ENCODE data around the gene ACTR2. TPM values are rescaled to one million over a fixed set of nuclear protein-coding genes. Genes with fewer than 3 reads are reported as not detected.

The ACTR2 gene
- total and polyA plus RNA-seq, 4 donors, result 54.3 to 215 (median 147) TPM

DNA sequence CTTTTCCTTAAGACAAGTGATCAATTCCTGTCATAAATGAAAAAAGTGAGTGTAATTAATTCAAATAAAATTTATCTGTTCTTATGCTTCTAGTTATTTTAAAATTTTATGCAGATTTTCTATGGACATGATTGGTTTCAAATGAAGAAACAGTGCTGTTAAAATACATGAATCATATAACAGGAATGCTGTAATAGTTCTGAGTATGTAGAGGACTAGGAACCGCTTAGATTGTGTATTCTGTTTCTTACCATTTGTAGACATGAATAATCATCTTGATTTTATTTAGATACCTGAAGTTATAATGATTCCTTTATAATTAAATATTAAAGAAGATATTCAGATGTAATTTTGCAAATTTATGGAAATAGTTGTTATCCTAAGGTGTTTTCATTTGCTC lies 3.5 kb downstream of the ACTR2 start:
- TF ChIP-seq, protein P1, sequence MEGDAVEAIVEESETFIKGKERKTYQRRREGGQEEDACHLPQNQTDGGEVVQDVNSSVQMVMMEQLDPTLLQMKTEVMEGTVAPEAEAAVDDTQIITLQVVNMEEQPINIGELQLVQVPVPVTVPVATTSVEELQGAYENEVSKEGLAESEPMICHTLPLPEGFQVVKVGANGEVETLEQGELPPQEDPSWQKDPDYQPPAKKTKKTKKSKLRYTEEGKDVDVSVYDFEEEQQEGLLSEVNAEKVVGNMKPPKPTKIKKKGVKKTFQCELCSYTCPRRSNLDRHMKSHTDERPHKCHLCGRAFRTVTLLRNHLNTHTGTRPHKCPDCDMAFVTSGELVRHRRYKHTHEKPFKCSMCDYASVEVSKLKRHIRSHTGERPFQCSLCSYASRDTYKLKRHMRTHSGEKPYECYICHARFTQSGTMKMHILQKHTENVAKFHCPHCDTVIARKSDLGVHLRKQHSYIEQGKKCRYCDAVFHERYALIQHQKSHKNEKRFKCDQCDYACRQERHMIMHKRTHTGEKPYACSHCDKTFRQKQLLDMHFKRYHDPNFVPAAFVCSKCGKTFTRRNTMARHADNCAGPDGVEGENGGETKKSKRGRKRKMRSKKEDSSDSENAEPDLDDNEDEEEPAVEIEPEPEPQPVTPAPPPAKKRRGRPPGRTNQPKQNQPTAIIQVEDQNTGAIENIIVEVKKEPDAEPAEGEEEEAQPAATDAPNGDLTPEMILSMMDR (IDR thresholded peaks at IDR 0.05; ENCODE audit: control extremely low read depth, extremely low read depth), result no peak
- Histone ChIP-seq H3K9ac (ENCODE audit: insufficient read depth in 1 of 2, low read length in 2 of 2) (no peak overlapping the region), H3K4me3 (no peak overlapping the region), H3K36me3 (ENCODE audit: control insufficient read depth in 4 of 4, insufficient read depth in 4 of 4, low read length in 4 of 4) (peaks cover 0 to 9% (median 3%) of the 10 kb centered on the region in 4 donors), H3K27ac (ENCODE audit: low read depth in 1 of 2, low read length in 1 of 2) (no peak overlapping the region), H3K27me3 (ENCODE audit: control insufficient read depth in 3 of 3, insufficient read depth in 3 of 3, low read length in 2 of 3) (no peaks in the 10 kb centered on the region), H3K9me3 (ENCODE audit: control insufficient read depth in 4 of 4, insufficient read depth in 3 of 4, low read length in 3 of 4) (no peaks in the 10 kb centered on the region), H3K4me1 (ENCODE audit: control insufficient read depth in 5 of 5, insufficient read depth in 5 of 5, low read length in 5 of 5) (peaks cover 0 to 10% (median 8%) of the 10 kb centered on the region in 5 donors)
- 82 to 86% methylated on average over 1 of the region's 1 CpG for WGBS, 2 donors
- DNase-seq (no peak), ATAC-seq (ENCODE audit: insufficient read depth, low FRiP score) (no peak)

DNA sequence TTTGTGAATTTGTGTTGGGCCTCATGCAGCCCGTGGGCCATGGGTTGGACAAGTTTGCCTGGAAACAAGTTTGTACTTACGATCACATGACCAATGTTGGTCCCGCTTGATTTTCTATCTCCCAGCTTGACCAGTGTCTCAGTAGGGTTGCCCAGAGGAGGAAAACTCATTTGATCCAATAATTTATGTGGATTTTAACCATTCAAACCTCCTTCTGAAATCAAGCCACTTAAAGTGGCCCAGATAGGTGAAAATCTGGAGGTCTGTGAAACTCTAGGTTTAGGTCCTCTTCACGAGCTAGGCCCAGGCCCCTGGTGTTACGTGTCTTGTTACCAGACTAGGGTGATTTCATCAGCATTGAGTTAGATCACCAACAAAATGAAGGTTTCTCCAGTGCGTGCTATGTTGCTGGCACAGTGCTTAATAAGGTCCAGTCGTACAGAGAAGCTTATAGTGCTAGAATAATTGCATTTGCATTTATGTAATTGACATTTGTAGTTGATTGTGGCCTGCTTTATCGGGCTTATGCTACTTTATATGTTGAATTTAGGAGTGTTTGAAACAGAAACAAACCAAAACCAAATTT lies 4.4 kb downstream of the ACTR2 start:
- H3K36me3 ChIP-seq (ENCODE audit: control insufficient read depth in 4 of 4, insufficient read depth in 4 of 4, low read length in 4 of 4), result peaks cover 0 to 9% (median 3%) of the 10 kb centered on the region in 4 donors
- TF ChIP-seq, protein P1 (IDR thresholded peaks at IDR 0.05; ENCODE audit: control extremely low read depth, extremely low read depth), result no peak
- peaks cover 0 to 10% (median 5%) of the 10 kb centered on the region in 5 donors for H3K4me1 ChIP-seq (ENCODE audit: control insufficient read depth in 5 of 5, insufficient read depth in 5 of 5, low read length in 5 of 5)
- WGBS, 2 donors, result 60 to 71% methylated on average over 8 of the region's 8 CpGs
- no peak for ATAC-seq (ENCODE audit: insufficient read depth, low FRiP score)
- H3K27ac ChIP-seq (ENCODE audit: low read depth in 1 of 2, low read length in 1 of 2), result no peak overlapping the region
- H3K9me3 ChIP-seq (ENCODE audit: control insufficient read depth in 4 of 4, insufficient read depth in 3 of 4, low read length in 3 of 4), result no peaks in the 10 kb centered on the region
- H3K9ac ChIP-seq (ENCODE audit: insufficient read depth in 1 of 2, low read length in 2 of 2), result no peak overlapping the region
- DNase-seq, result no peak
- no peak overlapping the region for H3K4me3 ChIP-seq
- H3K27me3 ChIP-seq (ENCODE audit: control insufficient read depth in 3 of 3, insufficient read depth in 3 of 3, low read length in 2 of 3), result no peaks in the 10 kb centered on the region

DNA sequence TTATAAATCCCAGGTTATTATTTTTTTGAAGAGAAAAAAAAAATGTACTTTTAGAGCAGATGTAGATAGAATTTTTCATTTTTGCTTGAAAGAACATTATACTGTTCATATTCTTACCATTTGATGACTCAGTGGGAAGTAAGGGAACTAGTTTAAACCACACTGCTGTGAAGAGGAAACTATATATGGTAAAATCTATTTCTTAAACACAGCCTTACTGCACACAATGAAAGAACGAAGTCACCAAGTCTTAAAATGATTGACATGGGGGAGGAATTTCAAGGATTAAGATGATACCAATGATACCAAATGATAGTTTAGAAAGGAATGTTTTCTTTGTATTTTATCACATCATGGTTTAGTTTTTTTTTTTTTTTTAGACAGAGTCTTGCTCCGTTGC lies 5.0 kb downstream of the ACTR2 start:
- no peak overlapping the region for H3K27ac ChIP-seq (ENCODE audit: low read depth in 1 of 2, low read length in 1 of 2)

More for the DNA sequence above, 5.0 kb downstream of the ACTR2 start:
- no peaks in the 10 kb centered on the region for H3K27me3 ChIP-seq (ENCODE audit: control insufficient read depth in 3 of 3, insufficient read depth in 3 of 3, low read length in 2 of 3)
- 46 to 66% methylated on average over 2 of the region's 2 CpGs for WGBS, 2 donors
- H3K4me1 ChIP-seq (ENCODE audit: control insufficient read depth in 5 of 5, insufficient read depth in 5 of 5, low read length in 5 of 5), result peaks cover 0 to 14% (median 5%) of the 10 kb centered on the region in 5 donors
- no peaks in the 10 kb centered on the region for H3K9me3 ChIP-seq (ENCODE audit: control insufficient read depth in 4 of 4, insufficient read depth in 3 of 4, low read length in 3 of 4)
- TF ChIP-seq, protein P1 (IDR thresholded peaks at IDR 0.05; ENCODE audit: control extremely low read depth, extremely low read depth), result no peak
- ATAC-seq (ENCODE audit: insufficient read depth, low FRiP score) (no peak), DNase-seq (no peak)
- no peak overlapping the region for H3K4me3 ChIP-seq
- H3K36me3 ChIP-seq (ENCODE audit: control insufficient read depth in 4 of 4, insufficient read depth in 4 of 4, low read length in 4 of 4), result peaks cover 0 to 9% (median 3%) of the 10 kb centered on the region in 4 donors
- H3K9ac ChIP-seq (ENCODE audit: insufficient read depth in 1 of 2, low read length in 2 of 2), result no peak overlapping the region

All from lung (tissue), 12 donors.